ENCODE results near the gene MAGI1.

The MAGI1 gene

GRCh38 chr3:66012711-66013110 lies 26.0 kb downstream of the MAGI1 start:
- no peak for DNase-seq

DNA sequence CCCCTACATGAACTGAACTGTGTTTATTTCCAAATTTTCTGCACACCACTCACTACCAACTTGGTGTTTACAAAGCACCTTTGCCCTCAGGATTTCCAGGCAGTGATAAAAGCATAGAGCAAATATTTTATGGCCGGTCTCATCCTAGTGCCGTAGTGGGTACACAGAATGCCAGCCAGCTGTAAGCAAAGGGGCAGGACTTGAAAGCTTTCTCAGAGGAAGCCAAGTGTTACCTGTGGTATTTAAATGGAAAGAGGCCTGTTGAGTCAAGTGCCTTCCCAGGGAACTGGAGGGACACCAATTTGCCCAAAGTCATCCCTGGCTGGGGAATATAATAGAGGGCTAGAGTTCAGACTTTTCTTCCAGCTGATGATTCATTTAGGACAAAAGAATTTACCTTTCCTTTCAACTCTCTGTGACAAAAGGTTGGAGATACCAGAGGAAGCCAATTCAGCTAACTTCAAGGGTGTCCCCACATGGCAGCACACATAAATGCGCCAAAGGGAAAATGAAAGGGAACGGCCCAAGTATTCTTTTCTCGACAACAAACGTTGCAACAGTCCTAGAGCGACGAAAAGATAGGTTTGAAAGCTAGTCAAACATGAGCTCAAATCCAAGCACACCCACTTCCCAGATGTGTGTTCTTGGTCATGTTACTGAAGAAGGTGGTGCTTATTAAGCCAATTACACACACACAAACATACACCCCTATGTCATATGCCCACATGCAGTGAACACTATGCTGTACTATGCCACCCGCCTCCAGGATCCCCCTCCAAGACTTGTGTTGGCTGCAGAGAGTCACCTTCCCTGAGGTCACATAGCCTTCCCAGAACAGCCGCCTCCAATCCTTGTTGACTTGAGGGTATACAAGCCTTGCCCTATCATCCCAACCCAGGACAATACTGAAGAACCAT lies 27.7 kb downstream of the MAGI1 start:
- DNase-seq = no peak

DNA sequence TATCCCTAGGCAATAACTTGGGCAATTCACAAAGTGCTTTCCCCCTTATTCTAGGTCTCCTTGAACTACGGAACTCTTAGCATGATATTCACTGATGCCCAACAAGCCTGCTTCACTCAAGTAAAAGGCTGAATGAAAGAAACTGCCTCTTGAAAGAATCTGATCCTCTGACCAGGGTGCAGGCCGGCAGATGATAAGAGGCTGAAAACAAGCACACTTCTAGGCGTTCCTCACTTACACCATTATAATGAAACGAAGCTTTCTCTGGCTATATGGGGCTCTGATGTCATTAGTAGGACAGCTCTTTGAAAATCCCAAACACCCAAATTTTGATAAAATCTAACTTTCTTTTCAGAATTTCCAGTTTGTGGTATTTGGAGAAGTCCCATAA lies 28.4 kb downstream of the MAGI1 start:
- no peak for DNase-seq

GRCh38 chr3:66004244-66004643 lies 34.5 kb downstream of the MAGI1 start:
- no peak for DNase-seq

GRCh38 chr3:66001626-66002025 lies 37.1 kb downstream of the MAGI1 start:
- DNase-seq = no peak

DNA sequence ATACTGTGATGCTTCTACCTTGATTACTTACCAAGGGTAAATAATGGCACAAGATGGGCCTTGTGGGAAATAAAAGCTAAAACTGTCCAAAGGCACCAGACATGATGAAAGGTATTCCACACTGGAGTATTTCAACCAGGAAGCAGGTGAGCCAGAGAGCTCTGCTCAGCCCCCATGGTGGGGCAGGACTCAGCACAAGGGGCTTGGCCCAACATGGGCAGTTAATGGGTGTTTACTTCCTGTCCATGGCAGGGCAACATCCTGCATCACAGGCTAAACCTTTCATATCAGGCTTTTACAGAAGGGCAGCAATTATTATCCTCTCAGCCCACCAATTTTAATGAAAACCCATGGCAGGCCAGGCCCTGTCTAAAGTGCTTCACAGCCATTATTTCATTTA lies 38.2 kb downstream of the MAGI1 start:
- DNase-seq = no peak

- DNase-seq = no peak
Observed at GRCh38 chr3:65999606-66000005, 39.1 kb downstream of the MAGI1 start.

DNA sequence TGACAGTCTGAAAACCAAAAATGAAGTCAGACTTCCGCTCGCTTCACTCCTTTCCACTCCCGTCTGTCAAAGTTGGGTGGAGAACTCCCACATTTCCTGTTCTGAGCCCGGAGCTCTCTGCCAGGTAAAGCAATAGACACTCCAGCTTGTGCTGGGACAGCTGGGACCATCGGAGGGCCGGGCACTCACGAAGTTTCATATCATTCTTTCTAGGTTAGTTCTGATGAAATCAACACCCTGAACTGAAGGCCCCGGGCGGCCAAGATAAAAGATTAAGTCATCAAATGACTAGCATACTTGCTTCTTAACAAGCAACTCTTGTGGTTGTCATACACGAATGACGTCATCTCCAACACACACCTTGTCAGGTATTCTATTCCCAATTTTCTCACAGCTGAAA lies 42.1 kb downstream of the MAGI1 start:
- DNase-seq = no peak

GRCh38 chr3:65995515-65995914 lies 43.2 kb downstream of the MAGI1 start:
- no peak for DNase-seq

DNA sequence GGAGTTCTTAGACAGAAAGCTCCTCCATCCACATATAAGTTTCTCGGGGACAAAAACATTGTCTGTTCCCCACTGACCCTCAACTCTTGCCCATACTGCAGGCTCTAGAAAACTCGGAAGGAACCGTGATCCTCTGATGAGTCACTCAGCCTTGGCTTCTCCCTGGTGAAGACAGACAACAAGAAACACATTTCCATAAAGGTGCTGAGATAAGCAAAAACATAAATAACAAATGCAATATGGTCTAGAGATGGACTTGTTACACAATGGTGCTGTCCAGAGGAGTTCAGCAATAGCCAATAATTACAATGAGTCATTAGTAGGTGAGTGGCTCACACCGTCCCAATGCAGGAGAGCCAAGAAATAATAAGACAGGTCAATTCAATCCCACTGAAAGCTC lies 43.7 kb downstream of the MAGI1 start:
- DNase-seq = no peak

- no peak for DNase-seq
Observed at GRCh38 chr3:65993134-65993900, 45.4 kb downstream of the MAGI1 start.

DNA sequence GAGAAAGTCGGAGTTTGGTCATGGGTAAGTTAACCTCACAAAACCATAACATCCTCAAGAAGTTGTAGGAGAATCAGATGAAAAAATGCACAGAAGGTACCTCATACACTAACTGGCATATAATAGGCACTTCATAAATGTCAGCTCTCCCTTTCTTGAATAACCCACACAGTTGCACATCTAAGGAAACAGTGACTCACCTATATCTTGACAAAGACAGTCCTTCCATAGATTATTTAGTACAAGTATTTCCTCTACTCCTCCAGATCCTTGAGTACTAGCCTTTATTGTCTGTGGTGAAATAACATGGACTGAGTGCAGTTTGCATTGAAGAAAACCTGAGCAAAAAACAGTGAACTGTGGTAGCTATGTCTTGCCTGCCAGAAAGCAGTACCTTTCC lies 46.6 kb downstream of the MAGI1 start:
- DNase-seq = no peak

DNA sequence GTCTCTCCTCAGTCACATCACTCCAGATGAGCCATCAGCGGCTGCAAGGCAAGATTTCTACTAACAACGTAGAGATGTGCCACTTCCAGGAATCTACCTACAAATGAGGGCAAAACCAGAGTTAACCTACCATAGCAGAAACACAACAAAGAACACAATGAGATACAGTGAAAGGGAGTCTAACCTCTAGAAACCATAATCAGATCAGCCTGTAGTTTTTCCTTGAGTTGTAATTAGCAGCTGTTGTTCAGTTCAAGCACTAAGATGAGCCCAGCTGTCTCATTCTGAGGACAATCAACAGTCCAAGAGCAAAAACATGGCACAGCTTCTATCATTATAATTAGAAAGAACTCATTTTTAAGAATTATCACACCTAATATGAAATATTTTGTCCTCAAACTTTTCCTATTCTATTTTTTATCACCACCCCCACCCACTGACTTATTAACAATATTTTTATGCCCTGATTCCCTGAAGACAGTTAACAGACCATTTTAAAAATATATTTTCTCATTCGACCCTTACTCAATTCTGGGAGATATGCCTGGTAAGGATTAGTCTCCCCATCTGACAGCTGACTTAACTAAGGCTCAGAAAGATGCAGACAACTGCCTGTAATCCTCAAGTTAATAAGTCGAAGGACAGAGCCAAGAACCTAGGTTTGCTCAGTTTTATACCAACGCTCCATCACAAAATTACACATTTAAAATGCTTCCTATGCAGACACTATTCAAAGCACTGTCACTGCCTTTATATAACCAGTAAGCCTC lies 50.1 kb downstream of the MAGI1 start:
- no peak for DNase-seq

DNA sequence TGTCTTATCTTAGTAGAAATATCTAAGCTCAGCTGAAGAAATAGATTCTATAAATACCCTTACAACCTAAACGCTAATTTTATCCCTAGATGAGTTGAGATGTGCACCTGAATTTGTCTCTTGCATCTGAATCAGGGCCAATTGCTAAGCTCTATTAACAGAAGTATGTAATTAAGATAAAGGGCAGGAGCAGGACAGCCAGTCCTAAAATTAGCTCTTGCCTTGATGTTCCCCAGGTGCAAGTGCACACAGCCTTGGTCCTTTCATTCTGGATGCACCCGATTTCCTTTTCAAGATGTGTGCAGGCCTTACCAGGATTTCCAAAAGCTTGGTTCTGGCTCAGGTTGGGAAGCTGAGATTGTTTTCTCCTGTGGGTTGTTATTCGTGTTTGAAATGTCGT lies 52.4 kb downstream of the MAGI1 start:
- DNase-seq = no peak

GRCh38 chr3:65984975-65985374 lies 53.7 kb downstream of the MAGI1 start:
- no peak for DNase-seq

GRCh38 chr3:65983100-65983499 lies 55.6 kb downstream of the MAGI1 start:
- DNase-seq = no peak

DNA sequence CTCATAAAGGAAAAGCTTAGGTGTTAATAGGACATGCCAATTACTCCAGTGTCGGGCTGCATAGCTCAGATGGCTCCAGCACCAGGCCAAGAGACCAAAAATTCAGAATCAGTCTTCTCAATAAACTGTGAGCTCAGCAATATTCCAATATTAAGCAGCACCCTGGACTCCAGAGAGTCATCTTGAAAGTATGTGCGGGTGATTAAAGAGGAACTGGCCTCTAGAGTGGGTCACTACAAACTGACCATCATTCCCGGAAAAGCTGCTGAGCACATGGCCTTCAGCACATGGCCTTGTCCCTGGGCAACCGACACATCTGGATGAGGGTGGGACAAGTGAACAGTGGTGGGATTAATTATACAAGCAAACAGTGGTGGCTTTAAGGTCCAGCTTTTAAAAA lies 59.0 kb downstream of the MAGI1 start:
- no peak for DNase-seq

DNA sequence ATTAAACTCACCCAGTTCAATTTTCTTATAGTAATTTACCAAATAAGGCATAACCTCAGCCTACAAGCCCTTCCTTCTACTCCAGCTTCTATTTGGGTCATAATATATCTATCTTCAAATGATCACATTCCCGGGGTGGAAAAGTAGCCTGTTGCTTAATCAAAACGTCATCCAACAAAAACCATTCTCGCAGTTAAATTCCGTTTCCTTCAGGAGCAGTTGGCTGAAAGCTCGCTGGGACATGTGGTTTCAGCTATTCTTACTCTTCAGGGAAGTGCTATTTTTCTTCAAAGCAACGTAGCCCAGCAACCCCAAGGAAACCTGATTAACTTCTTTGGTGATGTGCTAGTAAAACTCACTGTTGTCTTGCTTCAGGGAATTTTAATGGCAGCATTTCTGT lies 59.6 kb downstream of the MAGI1 start:
- DNase-seq = no peak

DNA sequence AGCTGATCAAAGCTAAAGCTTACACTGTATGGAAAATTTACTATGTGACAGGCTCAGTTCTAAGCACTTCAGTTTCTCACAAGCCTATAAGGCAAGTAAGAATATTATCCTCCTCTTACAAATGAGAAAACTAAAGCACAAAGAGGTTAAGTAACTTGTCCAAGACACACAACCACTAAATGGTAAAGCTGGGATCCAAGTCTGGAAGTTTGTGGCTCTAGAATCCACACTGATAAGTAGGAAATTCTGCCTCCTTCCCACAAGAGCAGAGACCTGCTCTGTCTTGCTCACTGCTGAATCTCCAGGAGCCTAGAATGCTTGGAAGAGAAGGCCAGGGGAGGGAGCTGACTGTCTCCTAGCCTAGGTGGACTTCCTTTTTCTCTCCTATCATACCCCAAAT lies 60.6 kb downstream of the MAGI1 start:
- no peak for DNase-seq

GRCh38 chr3:65975032-65975431 lies 63.7 kb downstream of the MAGI1 start:
- no peak for DNase-seq

DNA sequence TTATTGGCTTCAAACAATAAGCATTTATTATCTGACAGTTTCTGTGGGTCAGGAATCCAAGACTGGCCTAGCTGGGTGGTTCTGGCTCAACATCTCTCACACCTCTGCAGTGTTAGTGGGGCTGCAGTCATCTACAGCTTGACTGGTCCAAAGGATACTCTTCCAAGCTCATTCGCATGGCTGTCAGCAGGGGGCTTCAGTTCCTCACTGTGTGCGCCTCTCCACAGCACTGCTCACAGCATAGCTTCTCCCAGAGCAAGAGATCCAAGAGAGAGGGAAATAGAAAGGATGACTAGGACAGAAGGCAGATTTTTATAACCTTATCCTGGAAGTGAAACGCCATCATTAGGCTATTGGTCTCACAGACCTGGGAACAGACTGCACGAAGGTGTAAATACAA lies 64.2 kb downstream of the MAGI1 start:
- no peak for DNase-seq

DNA sequence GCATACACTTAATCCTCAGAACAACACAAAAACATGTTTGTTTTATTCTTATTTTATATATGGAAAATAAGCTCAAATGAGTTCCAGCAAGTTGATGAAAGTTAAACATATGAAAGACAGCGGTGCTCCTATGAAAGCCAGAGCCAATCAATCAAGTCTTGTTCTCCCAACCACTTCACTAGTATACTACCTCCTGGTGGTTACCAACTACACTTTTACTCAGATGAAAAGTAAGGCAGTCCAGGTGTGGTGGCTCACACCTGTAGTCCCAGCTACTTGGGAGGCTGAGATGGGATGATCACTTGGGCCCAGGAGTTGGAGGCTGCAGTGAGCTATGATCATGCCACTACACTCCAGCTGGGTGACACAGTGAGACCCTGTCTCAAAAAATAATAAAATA lies 66.0 kb downstream of the MAGI1 start:
- DNase-seq = no peak

Measured in NCI-H69 (cell line).